Spleen (tissue), 11 donors: ENCODE results near the gene KRT33B. TPM values are rescaled to one million over a fixed set of nuclear protein-coding genes. Genes with fewer than 3 reads are reported as not detected.

Experiments used
- DNase-seq: peaks from one replicate; pipeline ENCODE4 v3.0.0-alpha.2; 2020
- H3K27ac ChIP-seq, 8 donors: fragments of 200-600 bp; sonication (generic) in 7 of 8; 1 replicate in 4 of 8; 2 replicates in 4 of 8; pipeline versions ENCODE4 v1.5.0 to v1.8.0; 2016 to 2021; ENCODE audit warnings: inconsistent platforms in 4 of 8, mild to moderate bottlenecking in 4 of 8, moderate library complexity in 1 of 8
- H3K27me3 ChIP-seq, 7 donors: fragments of 200-600 bp; sonication (generic) in 6 of 7; replicated peaks in 1 of 7; 1 replicate in 4 of 7; 2 replicates in 3 of 7; pipeline versions ENCODE4 v1.5.0 to v1.8.0; 2016 to 2021; ENCODE audit warnings: inconsistent platforms in 3 of 7, mild to moderate bottlenecking in 1 of 7
- H3K36me3 ChIP-seq, 6 donors: fragments of 200-600 bp; sonication (generic) in 5 of 6; 1 replicate in 4 of 6; 2 replicates in 2 of 6; pipeline versions ENCODE4 v1.5.0 to v1.8.0; 2016 to 2021; ENCODE audit warnings: inconsistent platforms in 2 of 6
- H3K4me1 ChIP-seq, 6 donors: fragments of 200-600 bp; sonication (generic) in 5 of 6; 1 replicate in 3 of 6; 2 replicates in 3 of 6; pipeline versions ENCODE4 v1.5.0 to v1.8.0; 2016 to 2021; ENCODE audit warnings: inconsistent platforms in 3 of 6
- H3K4me3 ChIP-seq, 8 donors: fragments of 200-600 bp; sonication (generic) in 7 of 8; 1 replicate in 4 of 8; 2 replicates in 4 of 8; pipeline versions ENCODE4 v1.5.0 to v1.8.0; 2016 to 2021; ENCODE audit warnings: inconsistent platforms in 4 of 8, mild to moderate bottlenecking in 4 of 8, moderate library complexity in 2 of 8
- H3K9me3 ChIP-seq, 8 donors: fragments of 200-600 bp; sonication (generic) in 7 of 8; 1 replicate in 4 of 8; 2 replicates in 4 of 8; pipeline versions ENCODE4 v1.5.0 to v1.8.0; 2016 to 2021; ENCODE audit warnings: inconsistent platforms in 4 of 8
- CTCF ChIP-seq, 11 experiments: fragments of 200-600 bp in 7 of 11; fragments of 450-650 bp in 4 of 11; sonication (generic) in 4 of 11; IDR thresholded peaks in 8 of 11; conservative IDR thresholded peaks in 3 of 11; 1 replicate in 7 of 11; 2 replicates in 4 of 11; pipeline versions ENCODE4 v1.4.0 to v1.8.0; 2016 to 2021; ENCODE audit warnings: antibody characterized with exemption in 11 of 11, inconsistent platforms in 4 of 11, mild to moderate bottlenecking in 1 of 11
- POLR2A ChIP-seq, 3 donors: fragments of 450-650 bp; IDR thresholded peaks; one replicate each; pipeline ENCODE4 v1.5.1; 2017; ENCODE audit warnings: antibody characterized with exemption in 3 of 3, mild to moderate bottlenecking in 1 of 3
- POLR2AphosphoS5 ChIP-seq, 3 donors: sonication (generic); formaldehyde crosslinking; IDR thresholded peaks; one replicate each; pipeline ENCODE4 v1.5.1; 2017; ENCODE audit warnings: antibody characterized with exemption in 3 of 3
- WGBS, 5 donors: extraction: QIAGEN DNeasy Blood & Tissue Kit in 3 of 5; methylation state at CpG; one replicate each; pipeline versions ENCODE4 v1.1.5 to v1.1.7; 2013 to 2018; 5-methylcytosine and 5-hydroxymethylcytosine counted together
- intact Hi-C: fragments of 100-400 bp; cut with DNase I; formaldehyde crosslinking; loops from one replicate; pipeline ENCODE4 v1.15.0; 2023; ENCODE audit warnings: low total_unique reads
- polyA plus RNA-seq, 3 donors: library from polyadenylated mRNA; stranded (reverse); fragments of 200-250 nt; gene quantifications; one replicate each; pipeline ENCODE4 v1.2.1, GENCODE V29; 2013
- total RNA-seq, 7 donors: library from RNA; depleted of rRNA in 3 of 7; stranded (reverse); fragments of >200 nt in 3 of 7; fragmentation: NEBNext Ultra II Directional in 4 of 7; extraction: Animal tissue kit (Norgen Biotek cat#: 25700) in 4 of 7; gene quantifications; one replicate each; pipeline versions ENCODE4 v1.1.0 to v1.2.1, GENCODE V29; 2016 to 2021
- donor health status: healthy with polysubstance abuse.
- donor health status: DM: no; HTN: no; CAD: no; lungs with moderate emphysema.
- donor health status: DM: no; HTN: no; CAD: no.
- donor health status: Bipolar disorder and iron deficiency.
- donor health status: healthy.
- donor health status: DM: no; HTN: no; CAD: no.
- donor health status: DM: yes; HTN: yes; CAD: no.

Gene KRT33B
- total and polyA plus RNA-seq, 10 donors = not detected

DNA sequence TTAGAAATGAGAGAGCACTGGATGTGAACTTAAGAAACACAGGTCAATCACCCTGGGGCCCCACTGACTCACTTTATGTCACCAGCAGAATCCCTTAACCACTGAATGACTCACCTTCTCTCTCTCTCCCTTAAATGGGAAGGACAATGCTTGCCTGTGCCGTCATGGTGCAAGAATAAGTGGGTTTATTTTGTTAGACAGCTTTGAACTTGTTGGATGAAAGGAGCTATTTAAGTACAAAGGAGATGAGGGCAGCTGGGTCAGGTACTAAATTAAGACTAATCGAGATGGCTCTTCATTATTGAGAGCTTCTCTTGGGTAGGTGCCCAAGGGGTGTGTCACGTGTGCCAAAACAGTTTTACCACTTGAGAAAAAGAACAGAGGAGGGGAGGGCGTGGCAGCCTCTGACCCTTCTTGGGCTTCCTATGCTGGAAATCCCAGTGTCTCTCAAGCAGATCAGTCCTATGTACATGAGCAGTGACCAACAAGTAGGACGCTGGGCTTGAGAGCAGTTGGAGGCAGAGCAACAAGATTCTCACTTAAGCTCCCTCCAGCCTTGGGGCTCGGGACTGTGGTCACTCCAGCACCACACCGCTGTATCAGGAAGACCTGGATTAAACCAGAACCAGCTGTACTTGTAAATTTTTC, 34.5 kb upstream of the KRT33B start:
- TF ChIP-seq POLR2AphosphoS5 (IDR thresholded peaks at IDR 0.05) = no peak
- TF ChIP-seq CTCF (IDR thresholded peaks at IDR 0.05 in 8 of 11, conservative IDR thresholded peaks at IDR 0.05 in 3 of 11) = no peak
- no peak for TF ChIP-seq POLR2A (IDR thresholded peaks at IDR 0.05)
- no peak overlapping the region for H3K27ac ChIP-seq
- no peaks in the 10 kb centered on the region for H3K9me3 ChIP-seq
- H3K27me3 ChIP-seq = peaks cover 0 to 15% (median 0%) of the 10 kb centered on the region in 7 donors
- no peak for DNase-seq
- 56 to 75% (median 69%) methylated on average over 7 of the region's 7 CpGs for WGBS, 5 donors
- H3K4me1 ChIP-seq = no peaks in the 10 kb centered on the region
- intact Hi-C loops = no loop called here
- H3K4me3 ChIP-seq = no peak overlapping the region
- no peaks in the 10 kb centered on the region for H3K36me3 ChIP-seq

GRCh38 chr17:41403404-41404023, 33.9 kb upstream of the KRT33B start:
- H3K4me3 ChIP-seq = no peak overlapping the region
- intact Hi-C loops = no loop called here

GRCh38 chr17:41402161-41402560, 32.5 kb upstream of the KRT33B start:
- Histone ChIP-seq H3K27ac (no peak overlapping the region), H3K4me1 (no peaks in the 10 kb centered on the region), H3K27me3 (peaks cover 0 to 7% (median 0%) of the 10 kb centered on the region in 7 donors), H3K36me3 (no peaks in the 10 kb centered on the region), H3K4me3 (no peak overlapping the region), H3K9me3 (no peaks in the 10 kb centered on the region)
- intact Hi-C loops = no loop called here
- TF ChIP-seq POLR2AphosphoS5 (IDR thresholded peaks at IDR 0.05) = no peak
- no peak for TF ChIP-seq POLR2A (IDR thresholded peaks at IDR 0.05)
- TF ChIP-seq CTCF (IDR thresholded peaks at IDR 0.05 in 8 of 11, conservative IDR thresholded peaks at IDR 0.05 in 3 of 11) = no peak
- no peak for DNase-seq
- 88 to 98% (median 94%) methylated on average over 5 of the region's 5 CpGs for WGBS, 5 donors

More at GRCh38 chr17:41403404-41404023, 33.9 kb upstream of the KRT33B start:
- WGBS, 5 donors = 67 to 76% (median 70%) methylated on average over 4 of the region's 4 CpGs
- DNase-seq = no peak
- Histone ChIP-seq H3K27me3 (peaks cover 0 to 12% (median 0%) of the 10 kb centered on the region in 7 donors), H3K9me3 (no peaks in the 10 kb centered on the region), H3K27ac (no peak overlapping the region), H3K4me1 (no peaks in the 10 kb centered on the region), H3K36me3 (no peaks in the 10 kb centered on the region)
- no peak for TF ChIP-seq POLR2AphosphoS5 (IDR thresholded peaks at IDR 0.05)
- TF ChIP-seq POLR2A (IDR thresholded peaks at IDR 0.05) = no peak
- no peak for TF ChIP-seq CTCF (IDR thresholded peaks at IDR 0.05 in 8 of 11, conservative IDR thresholded peaks at IDR 0.05 in 3 of 11)

GRCh38 chr17:41396996-41397660, 27.5 kb upstream of the KRT33B start, which contains the start of gene KRT31:
Gene KRT31, minus strand, starts transcription at chr17:41397608. Its CDS starts 69 bp downstream, at chr17:41397539.
- 83 to 93% (median 88%) methylated on average over 16 of the region's 16 CpGs for WGBS, 5 donors
- Histone ChIP-seq H3K9me3 (no peaks in the 10 kb centered on the region), H3K36me3 (no peaks in the 10 kb centered on the region), H3K4me3 (no peak within 1 kb of the TSS), H3K4me1 (no peaks in the 10 kb centered on the region), H3K27me3 (peaks cover 0 to 7% (median 0%) of the 10 kb centered on the region in 7 donors), H3K27ac (no peak within 1 kb of the TSS)
- intact Hi-C loops = no loop called here
- no peak for DNase-seq
- no peak for TF ChIP-seq CTCF (IDR thresholded peaks at IDR 0.05 in 8 of 11, conservative IDR thresholded peaks at IDR 0.05 in 3 of 11)
- no peak for TF ChIP-seq POLR2A (IDR thresholded peaks at IDR 0.05)
- TF ChIP-seq POLR2AphosphoS5 (IDR thresholded peaks at IDR 0.05) = no peak
